GM18507 (cell line): ENCODE measurements around the gene UQCC5.

Experiments
- DNase-seq: peaks from one replicate; pipeline ENCODE4 v3.0.0; 2011; ENCODE audit warnings: low read depth; ENCODE audit not compliant: insufficient read length; ENCODE audit errors: extremely low spot score
- FAIRE-seq: peaks from 2 replicates; lab custom pipeline; 2011; peaks lifted over from hg19 to GRCh38; lab: Jason Lieb, UNC

The UQCC5 gene

GRCh38 chr3:52536369-52537164 is at the start of gene UQCC5:
Gene UQCC5 (plus strand): TSS chr3:52536605. CDS start chr3:52536756, 151 bp downstream.
- DNase-seq = peak; percentile 95
- peak; percentile 98 for FAIRE-seq

GRCh38 chr3:52487050-52487787 is 49.2 kb upstream of the UQCC5 start:
- FAIRE-seq (no peak), DNase-seq (no peak)

GRCh38 chr3:52487788-52488691 is 48.4 kb upstream of the UQCC5 start:
- DNase-seq (no peak), FAIRE-seq (no peak)

- no peak for DNase-seq
- FAIRE-seq = no peak
These were observed 47.7 kb upstream of the UQCC5 start for GRCh38 chr3:52488746-52489145.

- no peak for DNase-seq
- FAIRE-seq = no peak
These were observed 47.0 kb upstream of the UQCC5 start for GRCh38 chr3:52489453-52489852.

- no peak for DNase-seq
- FAIRE-seq = no peak
These were observed 46.1 kb upstream of the UQCC5 start for GRCh38 chr3:52490035-52490938.

GRCh38 chr3:52490939-52491526 is 45.4 kb upstream of the UQCC5 start:
- no peak for DNase-seq
- no peak for FAIRE-seq

- DNase-seq (no peak), FAIRE-seq (no peak)
These were observed 44.3 kb upstream of the UQCC5 start for GRCh38 chr3:52492059-52492458.

GRCh38 chr3:52493232-52494017 is 43.0 kb upstream of the UQCC5 start:
- DNase-seq (no peak), FAIRE-seq (no peak)

- DNase-seq = no peak
- no peak for FAIRE-seq
These were observed 42.0 kb upstream of the UQCC5 start for GRCh38 chr3:52494445-52494844.

GRCh38 chr3:52494886-52495495 is 41.4 kb upstream of the UQCC5 start, which contains the start of gene STAB1:
Gene STAB1 (plus strand): TSS chr3:52495338. CDS start chr3:52495414, 76 bp downstream.
- FAIRE-seq (no peak), DNase-seq (no peak)

- DNase-seq (no peak), FAIRE-seq (no peak)
These were observed 40.4 kb upstream of the UQCC5 start for GRCh38 chr3:52495777-52496602.

GRCh38 chr3:52498137-52499054 is 38.0 kb upstream of the UQCC5 start:
- no peak for FAIRE-seq
- no peak for DNase-seq

GRCh38 chr3:52501046-52501445 is 35.4 kb upstream of the UQCC5 start:
- FAIRE-seq = no peak
- DNase-seq = no peak

GRCh38 chr3:52502001-52502400 is 34.4 kb upstream of the UQCC5 start:
- FAIRE-seq = no peak

More at GRCh38 chr3:52502001-52502400, 34.4 kb upstream of the UQCC5 start:
- DNase-seq = no peak
